ENCODE measurements around the gene ARHGAP10.
"Not testable (repeated sequence)": the region's sequence is repeated elsewhere in the genome, so short reads cannot be mapped to it uniquely, and the experiment has no call there.

ARHGAP10 gene

GRCh38 chr4:147975933-147976928 is 244.3 kb downstream of the ARHGAP10 start:
- Mint-ChIP-seq H3K36me3 (ENCODE audit: low read depth) (no peaks in the 10 kb centered on the region), H3K27ac (no peak overlapping the region), H3K4me3 (no peak overlapping the region), H3K9me3 (no peaks in the 10 kb centered on the region), H3K27me3 (no peaks in the 10 kb centered on the region), H3K4me1 (ENCODE audit: low read depth) (peaks cover 7% of the 10 kb centered on the region)

GRCh38 chr4:147980586-147980985 is 248.7 kb downstream of the ARHGAP10 start:
- H3K27me3 Mint-ChIP-seq = no peaks in the 10 kb centered on the region
- peak overlapping the region; percentile 24 for H3K27ac Mint-ChIP-seq
- no peaks in the 10 kb centered on the region for H3K9me3 Mint-ChIP-seq
- peaks cover 13% of the 10 kb centered on the region for H3K4me1 Mint-ChIP-seq (ENCODE audit: low read depth)
- H3K36me3 Mint-ChIP-seq (ENCODE audit: low read depth) = no peaks in the 10 kb centered on the region
- no peak overlapping the region for H3K4me3 Mint-ChIP-seq

- no peaks in the 10 kb centered on the region for H3K36me3 Mint-ChIP-seq (ENCODE audit: low read depth)
- H3K9me3 Mint-ChIP-seq = no peaks in the 10 kb centered on the region
- H3K4me3 Mint-ChIP-seq = no peak overlapping the region
- H3K27me3 Mint-ChIP-seq = no peaks in the 10 kb centered on the region
- H3K27ac Mint-ChIP-seq = no peak overlapping the region
- H3K4me1 Mint-ChIP-seq (ENCODE audit: low read depth) = peaks cover 13% of the 10 kb centered on the region
Observed at GRCh38 chr4:147981305-147981704, 249.4 kb downstream of the ARHGAP10 start.

- Mint-ChIP-seq H3K9me3 (no peaks in the 10 kb centered on the region), H3K4me3 (no peak overlapping the region), H3K36me3 (ENCODE audit: low read depth) (no peaks in the 10 kb centered on the region), H3K27ac (no peak overlapping the region), H3K4me1 (ENCODE audit: low read depth) (peaks cover 13% of the 10 kb centered on the region), H3K27me3 (no peaks in the 10 kb centered on the region)
Observed at GRCh38 chr4:147984065-147984777, 252.3 kb downstream of the ARHGAP10 start.

- Mint-ChIP-seq H3K4me3 (no peak overlapping the region), H3K27ac (no peak overlapping the region), H3K36me3 (ENCODE audit: low read depth) (no peaks in the 10 kb centered on the region), H3K4me1 (ENCODE audit: low read depth) (peaks cover 13% of the 10 kb centered on the region), H3K9me3 (no peaks in the 10 kb centered on the region), H3K27me3 (no peaks in the 10 kb centered on the region)
Observed at GRCh38 chr4:147984778-147985138, 252.9 kb downstream of the ARHGAP10 start.

- Mint-ChIP-seq H3K4me1 (ENCODE audit: low read depth) (peaks cover 13% of the 10 kb centered on the region), H3K27me3 (no peaks in the 10 kb centered on the region), H3K9me3 (no peaks in the 10 kb centered on the region), H3K27ac (no peak overlapping the region), H3K36me3 (ENCODE audit: low read depth) (no peaks in the 10 kb centered on the region), H3K4me3 (no peak overlapping the region)
Observed at GRCh38 chr4:147985376-147985775, 253.5 kb downstream of the ARHGAP10 start.

- no peaks in the 10 kb centered on the region for H3K27me3 Mint-ChIP-seq
- H3K27ac Mint-ChIP-seq = no peak overlapping the region
- H3K4me3 Mint-ChIP-seq = no peak overlapping the region
- H3K9me3 Mint-ChIP-seq = no peaks in the 10 kb centered on the region
- H3K36me3 Mint-ChIP-seq (ENCODE audit: low read depth) = no peaks in the 10 kb centered on the region
- no peaks in the 10 kb centered on the region for H3K4me1 Mint-ChIP-seq (ENCODE audit: low read depth)
Observed at GRCh38 chr4:147987252-147987651, 255.4 kb downstream of the ARHGAP10 start.

GRCh38 chr4:147991543-147992283 is 259.8 kb downstream of the ARHGAP10 start:
- no peak overlapping the region for H3K4me3 Mint-ChIP-seq
- no peaks in the 10 kb centered on the region for H3K4me1 Mint-ChIP-seq (ENCODE audit: low read depth)
- no peak overlapping the region for H3K27ac Mint-ChIP-seq
- H3K36me3 Mint-ChIP-seq (ENCODE audit: low read depth) = no peaks in the 10 kb centered on the region
- H3K27me3 Mint-ChIP-seq = no peaks in the 10 kb centered on the region
- H3K9me3 Mint-ChIP-seq = no peaks in the 10 kb centered on the region

- Mint-ChIP-seq H3K4me1 (ENCODE audit: low read depth) (no peaks in the 10 kb centered on the region), H3K4me3 (no peak overlapping the region), H3K27ac (no peak overlapping the region), H3K9me3 (no peaks in the 10 kb centered on the region), H3K36me3 (ENCODE audit: low read depth) (no peaks in the 10 kb centered on the region), H3K27me3 (no peaks in the 10 kb centered on the region)
Observed at GRCh38 chr4:147994076-147994475, 262.2 kb downstream of the ARHGAP10 start.

GRCh38 chr4:147994491-147995385 is 262.9 kb downstream of the ARHGAP10 start:
- H3K27me3 Mint-ChIP-seq = no peaks in the 10 kb centered on the region
- no peaks in the 10 kb centered on the region for H3K36me3 Mint-ChIP-seq (ENCODE audit: low read depth)
- no peak overlapping the region for H3K27ac Mint-ChIP-seq
- no peaks in the 10 kb centered on the region for H3K9me3 Mint-ChIP-seq
- no peaks in the 10 kb centered on the region for H3K4me1 Mint-ChIP-seq (ENCODE audit: low read depth)
- no peak overlapping the region for H3K4me3 Mint-ChIP-seq

GRCh38 chr4:147996859-147997258 is 265.0 kb downstream of the ARHGAP10 start:
- Mint-ChIP-seq H3K27me3 (no peaks in the 10 kb centered on the region), H3K4me3 (no peak overlapping the region), H3K4me1 (ENCODE audit: low read depth) (no peaks in the 10 kb centered on the region), H3K27ac (no peak overlapping the region), H3K36me3 (ENCODE audit: low read depth) (no peaks in the 10 kb centered on the region), H3K9me3 (no peaks in the 10 kb centered on the region)

- H3K4me1 Mint-ChIP-seq (ENCODE audit: low read depth); H3K27ac Mint-ChIP-seq; H3K4me3 Mint-ChIP-seq; H3K36me3 Mint-ChIP-seq (ENCODE audit: low read depth); H3K27me3 Mint-ChIP-seq; H3K9me3 Mint-ChIP-seq: not testable (repeated sequence)
Observed at GRCh38 chr4:148000038-148000437, 268.1 kb downstream of the ARHGAP10 start.

- Mint-ChIP-seq H3K36me3 (ENCODE audit: low read depth) (no peaks in the 10 kb centered on the region), H3K4me1 (ENCODE audit: low read depth) (peaks cover 8% of the 10 kb centered on the region), H3K27me3 (no peaks in the 10 kb centered on the region), H3K4me3 (no peak overlapping the region), H3K27ac (no peak overlapping the region), H3K9me3 (no peaks in the 10 kb centered on the region)
Observed at GRCh38 chr4:148004228-148004857, 272.5 kb downstream of the ARHGAP10 start.

- Mint-ChIP-seq H3K27ac (no peak overlapping the region), H3K27me3 (no peaks in the 10 kb centered on the region), H3K9me3 (no peaks in the 10 kb centered on the region), H3K36me3 (ENCODE audit: low read depth) (no peaks in the 10 kb centered on the region), H3K4me3 (no peak overlapping the region), H3K4me1 (ENCODE audit: low read depth) (peaks cover 8% of the 10 kb centered on the region)
Observed at GRCh38 chr4:148006001-148006400, 274.1 kb downstream of the ARHGAP10 start.

Measured in stimulated activated naive CD8-positive, alpha-beta T cell treated with anti-CD3 and anti-CD28 coated beads, Interleukin-15, Interleukin-2, amounts not matched to agents 100 ng/mL and 50 ng/mL, for 24 hours (primary cell).